CD4-positive, alpha-beta T cell treated with Interleukin-4 for 1 hour (primary cell): ENCODE results near the gene ALKBH5.

Experiments
- DNase-seq, 2 donors: peaks; one replicate each; pipeline ENCODE4 v3.0.0-alpha.2; 2020 to 2022

ALKBH5 gene

GRCh38 chr17:18183334-18184142 lies at the start of gene ALKBH5:
ALKBH5 (plus strand) TSS chr17:18183828; CDS start chr17:18184244, 416 bp downstream.
- peak; percentile 99 for DNase-seq

GRCh38 chr17:18136357-18136756 lies 47.3 kb upstream of the ALKBH5 start:
- DNase-seq = no peak

GRCh38 chr17:18138065-18138749 lies 45.4 kb upstream of the ALKBH5 start:
- no peak for DNase-seq

GRCh38 chr17:18139092-18139491 lies 44.5 kb upstream of the ALKBH5 start:
- DNase-seq = no peak

- no peak for DNase-seq
Observed at GRCh38 chr17:18139498-18139897, 44.1 kb upstream of the ALKBH5 start.

GRCh38 chr17:18139949-18140348 lies 43.7 kb upstream of the ALKBH5 start:
- no peak for DNase-seq

- no peak for DNase-seq
Observed at GRCh38 chr17:18140648-18141047, 43.0 kb upstream of the ALKBH5 start.

- DNase-seq = peak; percentile 40 to 74
Observed at GRCh38 chr17:18141210-18141803, 42.3 kb upstream of the ALKBH5 start.

- no peak for DNase-seq
Observed at GRCh38 chr17:18142417-18142816, 41.2 kb upstream of the ALKBH5 start.

- DNase-seq = no peak
Observed at GRCh38 chr17:18143044-18143936, 40.3 kb upstream of the ALKBH5 start.

- no peak for DNase-seq
Observed at GRCh38 chr17:18144261-18144660, 39.4 kb upstream of the ALKBH5 start.

GRCh38 chr17:18144855-18145254 lies 38.8 kb upstream of the ALKBH5 start:
- DNase-seq = no peak

GRCh38 chr17:18145811-18146210 lies 37.8 kb upstream of the ALKBH5 start:
- DNase-seq = no peak

GRCh38 chr17:18146259-18146658 lies 37.4 kb upstream of the ALKBH5 start:
- no peak for DNase-seq

- DNase-seq = no peak
Observed at GRCh38 chr17:18146980-18147379, 36.6 kb upstream of the ALKBH5 start.

- no peak for DNase-seq
Observed at GRCh38 chr17:18148586-18148985, 35.0 kb upstream of the ALKBH5 start.

GRCh38 chr17:18151290-18151689 lies 32.3 kb upstream of the ALKBH5 start:
- DNase-seq = no peak

GRCh38 chr17:18155179-18155578 lies 28.4 kb upstream of the ALKBH5 start:
- DNase-seq = no peak

GRCh38 chr17:18156171-18156975 lies 27.3 kb upstream of the ALKBH5 start:
- DNase-seq = no peak

GRCh38 chr17:18156976-18157280 lies 26.7 kb upstream of the ALKBH5 start:
- no peak for DNase-seq

- no peak for DNase-seq
Observed at GRCh38 chr17:18157354-18157985, 26.2 kb upstream of the ALKBH5 start.
